ENCODE data around the gene ZNF264. TPM values are rescaled to one million over a fixed set of nuclear protein-coding genes. Genes with fewer than 3 reads are reported as not detected.
A peak's percentile ranks its signal among the peaks of the same experiment; 100 is the strongest.
"Not testable (repeated sequence)": the region's sequence is repeated elsewhere in the genome, so short reads cannot be mapped to it uniquely, and the experiment has no call there.

ZNF264 gene
- total RNA-seq (ENCODE audit: insufficient read depth, low replicate concordance) = 33.2 TPM

DNA sequence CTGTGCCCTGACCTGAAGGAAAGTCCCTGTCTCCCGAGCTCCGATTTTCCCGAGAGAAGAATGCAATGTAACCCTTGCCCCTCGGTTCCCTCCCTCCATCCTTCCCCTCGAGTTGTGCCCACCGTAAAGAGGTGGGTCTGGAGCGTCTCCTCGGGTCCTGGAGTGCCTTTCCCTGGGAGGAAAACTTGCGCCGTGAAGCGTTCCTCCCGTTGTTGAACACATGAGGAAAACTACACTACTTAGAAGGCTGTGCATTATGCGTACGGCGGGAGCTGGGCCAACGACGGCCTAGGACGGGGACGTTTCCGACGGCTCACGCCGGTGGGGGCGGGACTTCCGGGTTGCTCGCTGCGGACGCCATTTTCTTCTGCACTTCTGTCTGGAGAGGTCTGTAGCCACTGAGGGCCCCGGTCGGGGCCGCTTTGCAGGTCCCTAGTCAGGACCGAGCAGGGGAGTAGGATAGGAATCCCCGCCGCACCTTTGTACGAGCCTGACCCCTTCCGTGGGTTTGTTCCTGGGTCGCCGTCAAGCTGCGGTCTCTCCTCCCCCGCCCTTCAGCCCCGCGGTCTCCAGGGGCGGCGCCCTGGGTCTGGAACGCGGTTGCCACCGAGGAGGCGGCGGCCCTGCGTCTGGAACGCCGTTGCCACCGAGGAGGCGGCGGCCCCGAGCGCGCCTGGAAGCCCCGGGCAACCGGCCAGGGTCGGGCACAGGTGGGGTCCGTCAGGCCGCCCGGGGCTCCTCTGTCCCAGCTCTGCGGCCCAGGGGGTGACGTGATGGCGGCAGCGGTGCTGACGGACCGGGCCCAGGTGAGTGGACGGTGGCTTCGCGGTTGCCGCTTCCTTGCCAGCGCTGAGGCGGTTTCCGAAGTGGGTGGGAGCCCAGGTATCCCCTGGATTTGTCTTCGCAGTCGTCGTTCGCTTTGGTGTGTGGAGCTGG is at the start of gene ZNF264:
Gene ZNF264 (plus strand): TSS at position 360 of the 936 bp plus-strand sequence. CDS start 414 bp downstream, at position 774.
- DNase-seq (ENCODE audit: low spot score) = peak; percentile 93

DNA sequence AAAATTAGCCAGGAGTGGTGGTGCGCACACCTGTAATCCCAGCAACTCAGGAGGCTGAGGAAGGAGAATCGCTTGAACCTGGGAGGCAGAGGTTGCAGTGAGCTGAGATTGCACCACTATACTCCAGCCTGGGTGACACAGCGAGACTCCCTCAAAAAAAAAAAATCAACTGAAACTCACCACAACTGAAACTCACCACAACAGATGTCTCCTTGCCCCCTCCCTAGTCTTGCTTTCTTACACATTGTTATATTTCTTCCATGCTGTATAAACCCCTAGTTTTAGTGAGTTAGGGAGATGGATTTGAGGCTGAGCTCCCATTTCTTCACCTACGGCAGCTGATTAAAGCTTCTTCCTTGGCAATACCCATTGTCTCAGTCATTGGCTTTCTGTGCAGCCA is 49.6 kb upstream of the ZNF264 start:
- no peak for DNase-seq (ENCODE audit: low spot score)

DNA sequence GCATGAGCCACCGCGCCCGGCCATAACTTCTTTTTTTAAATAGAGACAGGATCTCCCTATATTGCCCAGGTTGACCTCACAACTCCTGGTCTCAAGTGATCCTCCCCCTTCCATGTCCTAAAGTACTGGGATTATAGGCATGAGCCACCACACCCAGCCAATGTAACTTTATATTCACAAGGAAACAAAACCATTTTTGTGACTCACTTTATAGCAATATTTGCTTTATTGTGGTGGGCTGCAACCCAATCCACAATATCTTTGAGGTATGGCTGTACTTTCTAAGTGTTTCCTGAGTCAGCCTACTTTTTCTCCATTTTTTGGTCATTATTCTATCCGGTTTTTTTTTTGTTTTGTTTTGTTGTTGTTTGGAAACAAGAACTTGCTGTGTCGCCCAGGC is 38.4 kb upstream of the ZNF264 start:
- no peak for DNase-seq (ENCODE audit: low spot score)

DNA sequence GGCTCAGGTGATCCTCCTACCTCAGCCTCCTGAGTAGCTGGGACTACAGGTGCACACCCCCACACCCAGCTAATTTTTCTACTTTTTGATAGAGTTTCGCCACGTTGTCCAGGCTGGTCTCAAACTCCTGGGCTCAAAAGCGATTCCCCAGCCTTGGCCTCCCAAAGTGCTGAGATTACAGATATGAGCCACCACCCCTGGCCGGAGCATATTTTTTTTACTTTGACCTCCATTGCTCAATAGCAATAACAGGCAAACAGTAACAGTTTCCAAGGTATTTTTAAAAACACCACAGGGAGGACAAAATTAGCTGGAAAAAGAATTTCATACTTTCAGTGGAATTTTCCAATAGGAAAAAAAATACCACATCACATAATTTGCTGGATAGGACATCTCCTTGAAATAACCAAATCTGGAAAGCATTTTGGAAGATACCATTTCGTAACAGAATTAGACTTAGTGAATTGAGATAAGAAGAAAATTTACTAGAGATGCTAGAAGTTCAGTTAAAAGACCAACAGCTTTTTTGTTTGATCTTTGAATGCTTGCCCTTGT is 29.2 kb upstream of the ZNF264 start:
- DNase-seq (ENCODE audit: low spot score) = peak; percentile 13

DNA sequence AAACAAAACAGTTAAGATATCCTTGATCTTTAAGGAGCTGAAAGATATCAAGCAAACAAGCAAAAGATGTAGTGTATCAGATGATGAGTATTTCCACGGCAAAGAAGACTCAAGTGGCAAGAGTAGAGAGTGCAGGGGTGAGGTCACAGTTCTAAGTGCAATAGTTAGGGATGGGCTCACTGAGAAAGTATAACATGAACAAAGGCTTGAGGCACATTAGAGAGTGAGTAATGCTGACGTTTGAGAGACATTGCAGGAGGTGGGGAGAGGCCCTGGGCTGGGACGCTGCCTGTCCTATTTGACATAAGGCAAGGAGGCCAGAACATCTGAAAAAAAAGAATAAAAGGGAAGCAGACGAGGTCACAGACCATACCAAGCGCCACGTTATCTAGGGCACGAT is 25.5 kb upstream of the ZNF264 start:
- DNase-seq (ENCODE audit: low spot score) = no peak

DNA sequence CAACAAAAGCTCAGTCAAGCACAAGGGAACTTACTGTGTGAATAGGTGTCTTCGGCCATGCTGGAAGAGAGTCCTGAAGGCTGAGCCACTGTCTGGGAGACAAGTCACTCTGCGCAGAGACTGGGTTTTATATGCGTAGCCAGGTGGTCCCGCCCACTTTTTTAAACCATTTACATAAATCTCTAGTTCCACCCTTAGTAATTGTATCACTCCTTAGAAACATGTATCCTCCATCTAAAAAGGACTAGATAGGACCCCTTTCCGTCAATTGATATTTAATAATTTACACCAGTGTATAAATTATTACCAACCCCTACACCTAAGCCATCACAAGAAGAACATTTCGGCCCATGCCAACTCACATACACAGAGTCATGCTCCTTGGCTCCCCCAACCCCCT is 23.9 kb upstream of the ZNF264 start, which contains the start of gene DUXA:
Gene DUXA (minus strand): TSS at position 101 of the 400 bp plus-strand sequence. CDS start 42 bp downstream, at position 59.
- DNase-seq (ENCODE audit: low spot score) = no peak

DNA sequence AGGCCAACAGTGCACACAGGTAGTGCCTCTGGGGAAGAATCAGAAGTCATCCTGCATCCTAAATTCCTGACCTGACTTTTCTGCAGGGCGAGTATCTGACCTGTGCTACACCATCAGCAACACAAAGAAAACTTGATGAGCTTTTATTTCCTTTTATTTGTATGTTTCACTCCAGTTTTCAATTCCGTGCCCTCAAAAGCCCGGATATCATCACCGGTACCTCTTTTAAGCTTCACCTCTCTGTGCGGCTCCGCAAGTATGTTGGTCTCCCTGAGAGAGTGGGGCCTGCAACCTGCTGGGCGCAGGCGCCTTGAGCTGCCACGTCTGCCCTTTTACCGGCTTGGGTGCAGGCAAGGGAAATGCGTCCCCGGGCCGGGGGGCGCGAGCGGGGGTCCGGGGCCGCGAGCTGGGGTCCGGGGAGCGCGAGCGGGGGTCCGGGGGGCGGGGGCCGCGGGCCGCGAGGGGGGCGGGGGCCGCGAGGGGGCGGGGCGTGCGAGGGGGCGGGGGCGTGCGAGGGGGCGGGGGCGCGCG is 19.7 kb upstream of the ZNF264 start:
- DNase-seq (ENCODE audit: low spot score) = peak; percentile 70

DNA sequence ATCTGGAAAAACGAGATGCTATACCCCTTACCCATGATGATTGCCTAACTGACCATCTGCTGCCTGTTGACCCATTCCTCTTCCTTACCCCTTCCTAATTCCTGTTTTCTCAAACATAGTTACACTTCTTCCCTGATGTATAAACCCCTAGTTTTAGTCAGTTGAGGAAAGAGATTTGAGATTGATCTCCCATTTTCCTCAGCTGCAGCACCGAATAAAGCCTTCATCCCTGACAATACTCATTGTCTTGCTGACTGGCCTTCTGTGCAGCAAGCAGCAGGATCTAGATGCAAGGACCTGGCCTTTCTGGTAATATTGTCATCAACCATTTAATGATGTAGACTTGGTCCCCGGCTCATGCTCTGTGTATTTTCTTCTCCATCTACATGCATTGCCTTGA is 999 bp upstream of the ZNF264 start:
- no peak for DNase-seq (ENCODE audit: low spot score)

DNA sequence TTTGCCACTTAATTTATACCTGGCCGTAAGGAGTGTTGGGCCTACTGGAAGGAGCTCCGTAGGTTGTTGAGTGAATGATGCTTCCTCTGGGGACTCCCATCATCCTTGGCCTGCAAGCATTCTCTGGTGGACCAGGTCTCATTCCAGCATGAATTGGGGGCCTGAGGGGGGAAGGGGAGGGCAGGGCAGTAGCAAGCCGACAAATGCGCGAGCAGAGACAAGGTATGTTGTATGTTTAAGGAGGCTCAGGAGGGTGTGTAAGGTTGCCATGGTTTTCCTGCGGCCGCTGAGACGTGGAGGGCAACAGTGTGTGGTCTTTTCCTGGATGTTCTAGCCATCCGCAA is 749 bp downstream of the ZNF264 start:
- peak; percentile 2 for DNase-seq (ENCODE audit: low spot score)

DNA sequence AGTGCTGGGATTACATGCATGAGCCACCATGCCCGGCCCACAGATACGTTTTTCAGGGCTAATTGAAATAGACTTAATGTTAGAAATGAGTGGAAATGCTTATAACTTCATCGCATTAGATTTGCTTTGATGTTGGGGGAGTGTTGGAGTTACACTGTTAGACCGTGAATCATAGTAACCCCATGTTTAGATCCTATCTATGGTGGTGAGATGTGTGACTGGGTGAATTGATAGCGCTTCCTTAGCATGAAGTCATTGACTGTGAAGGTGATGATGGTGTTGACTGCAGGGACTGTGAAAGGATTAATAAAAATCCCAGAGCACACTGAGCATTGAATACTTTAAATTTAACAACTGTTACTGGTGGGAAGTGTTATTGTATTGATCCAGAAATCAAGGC is 1.7 kb downstream of the ZNF264 start:
- DNase-seq (ENCODE audit: low spot score) = no peak

DNA sequence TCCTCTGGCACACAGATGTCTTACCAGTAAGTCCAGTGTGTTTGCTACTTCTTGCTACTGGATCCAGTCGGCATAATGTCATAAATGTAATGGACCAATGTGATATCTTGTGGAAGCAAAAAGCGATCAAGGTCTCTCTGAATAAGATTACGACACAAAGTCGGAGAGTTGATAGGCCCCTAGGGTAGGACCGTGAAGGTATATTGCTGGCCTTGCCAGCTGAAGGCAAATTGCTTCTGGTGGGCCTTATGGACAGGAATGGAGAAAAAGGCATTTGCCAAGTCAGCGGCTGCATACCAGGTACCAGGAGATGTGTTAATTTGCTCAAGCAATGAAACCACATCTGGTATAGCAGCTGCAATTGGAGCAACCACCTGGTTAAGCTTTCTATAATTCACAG is 6.6 kb downstream of the ZNF264 start:
- not testable (repeated sequence) for DNase-seq (ENCODE audit: low spot score)

DNA sequence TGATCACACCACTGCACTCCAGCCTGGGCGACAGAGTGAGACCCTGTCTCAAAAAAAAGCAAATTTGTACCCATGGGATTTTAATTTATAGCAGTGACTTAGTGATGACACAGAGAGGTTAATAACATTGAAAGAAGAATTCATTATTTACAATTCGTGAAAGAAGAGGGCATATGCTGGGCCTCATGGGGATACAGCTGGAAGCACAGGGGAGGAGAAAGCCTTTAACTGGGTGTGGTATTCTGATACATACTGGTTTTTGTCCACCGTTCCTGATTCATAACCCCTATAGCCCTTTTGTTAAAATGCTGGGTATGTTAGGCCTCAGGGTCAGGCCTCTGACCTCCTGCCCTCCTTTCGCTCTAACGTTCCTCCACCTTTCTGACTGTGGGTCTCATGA is 10.9 kb downstream of the ZNF264 start:
- no peak for DNase-seq (ENCODE audit: low spot score)

DNA sequence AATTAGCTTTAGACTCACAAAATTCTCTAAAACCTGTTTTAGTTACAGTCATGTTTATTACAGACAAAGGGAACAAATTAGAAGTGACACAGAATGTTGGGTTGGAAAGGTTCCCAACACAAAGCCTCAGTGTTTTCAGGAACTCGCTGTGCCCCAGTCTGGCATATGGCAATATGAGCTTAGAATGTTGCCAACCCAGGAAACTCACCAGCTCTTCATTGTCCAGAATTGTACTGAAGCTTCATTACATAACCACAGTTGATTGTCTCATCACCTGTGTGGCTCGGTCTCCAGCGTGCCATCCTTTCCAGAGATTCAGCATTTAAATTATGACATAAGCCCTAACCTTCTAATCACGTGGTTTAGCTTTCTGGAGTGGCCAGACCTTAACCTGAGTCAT is 19.1 kb downstream of the ZNF264 start:
- DNase-seq (ENCODE audit: low spot score) = no peak

DNA sequence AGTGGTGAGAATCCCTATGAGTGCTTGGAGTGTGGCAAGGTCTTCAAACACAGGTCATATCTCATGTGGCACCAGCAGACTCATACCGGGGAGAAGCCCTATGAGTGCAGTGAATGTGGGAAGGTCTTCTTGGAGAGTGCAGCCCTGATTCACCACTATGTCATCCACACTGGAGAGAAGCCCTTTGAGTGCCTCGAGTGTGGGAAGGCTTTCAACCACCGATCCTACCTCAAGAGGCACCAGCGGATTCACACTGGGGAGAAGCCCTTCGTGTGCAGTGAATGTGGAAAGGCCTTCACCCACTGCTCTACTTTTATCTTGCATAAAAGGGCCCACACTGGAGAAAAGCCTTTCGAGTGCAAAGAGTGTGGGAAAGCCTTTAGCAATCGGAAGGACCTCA is 20.8 kb downstream of the ZNF264 start:
- no peak for DNase-seq (ENCODE audit: low spot score)

DNA sequence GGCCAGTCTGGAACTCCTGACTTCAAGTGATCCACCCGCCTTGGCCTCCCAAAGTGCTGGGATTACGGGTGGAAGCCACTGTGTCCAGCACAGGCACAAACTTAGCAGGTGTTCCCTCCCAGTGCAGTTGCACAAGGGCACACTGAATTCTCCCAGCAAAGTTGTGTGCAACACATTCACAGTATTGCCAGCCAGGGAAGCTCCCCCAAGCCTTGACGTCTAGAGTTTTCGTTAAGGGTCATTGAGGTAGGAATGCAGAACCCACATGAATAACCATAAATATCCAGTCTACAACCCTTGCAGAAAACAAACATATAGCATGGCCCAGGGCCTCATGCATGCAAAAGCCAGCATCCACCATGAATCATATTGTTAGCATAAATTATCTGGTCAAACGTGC is 36.2 kb downstream of the ZNF264 start:
- no peak for DNase-seq (ENCODE audit: low spot score)

DNA sequence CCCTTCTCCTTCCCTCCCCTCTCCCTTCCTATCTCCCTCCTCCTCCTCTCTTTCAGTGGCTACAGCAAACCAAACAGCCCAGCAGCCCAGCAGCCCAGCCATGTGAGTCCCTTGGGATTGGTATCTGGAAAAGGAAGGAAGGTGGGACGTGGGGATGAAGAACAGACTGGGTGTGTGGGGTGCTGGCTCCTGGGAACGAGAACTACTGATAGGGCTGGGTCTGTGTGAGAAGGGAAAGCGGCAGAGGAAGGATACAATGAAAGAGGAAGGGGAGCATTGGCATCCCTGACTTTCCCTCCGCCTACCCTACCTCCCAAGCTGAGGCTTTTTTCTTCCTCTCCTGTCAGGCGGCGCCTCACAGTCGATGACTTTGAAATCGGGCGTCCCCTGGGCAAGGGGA is 40.4 kb downstream of the ZNF264 start:
- no peak for DNase-seq (ENCODE audit: low spot score)

DNA sequence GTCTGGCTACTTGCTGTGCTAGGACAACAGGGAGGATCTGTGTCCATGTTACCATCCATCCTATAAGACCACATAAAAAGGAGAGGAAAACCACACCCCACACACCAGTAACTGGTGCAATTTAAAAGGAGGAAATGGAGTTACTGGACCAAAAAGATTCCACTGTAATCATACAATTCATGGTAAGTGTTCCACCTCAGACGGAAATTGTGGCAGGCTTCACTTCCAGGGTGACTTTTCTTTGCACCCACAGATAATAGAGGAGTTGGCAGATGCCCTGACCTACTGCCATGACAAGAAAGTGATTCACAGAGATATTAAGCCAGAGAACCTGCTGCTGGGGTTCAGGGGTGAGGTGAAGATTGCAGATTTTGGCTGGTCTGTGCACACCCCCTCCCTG is 41.9 kb downstream of the ZNF264 start:
- DNase-seq (ENCODE audit: low spot score) = no peak

DNA sequence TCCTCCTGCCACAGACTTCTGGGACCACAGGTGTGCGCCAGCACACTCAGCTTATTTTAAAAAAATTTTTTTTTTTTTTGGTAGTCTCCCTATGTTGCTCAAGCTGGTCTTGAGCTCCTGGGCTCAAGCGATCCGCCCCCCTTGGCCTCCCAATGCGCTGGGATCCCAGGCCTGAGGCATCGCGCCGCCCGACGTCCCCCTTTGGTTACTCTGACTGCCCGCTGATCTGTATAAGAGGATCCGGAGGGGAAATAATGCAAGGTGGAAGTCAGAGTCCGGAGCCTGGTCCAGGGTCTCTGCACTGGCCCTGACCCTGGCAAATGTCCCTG is 48.6 kb downstream of the ZNF264 start:
- DNase-seq (ENCODE audit: low spot score) = no peak

DNA sequence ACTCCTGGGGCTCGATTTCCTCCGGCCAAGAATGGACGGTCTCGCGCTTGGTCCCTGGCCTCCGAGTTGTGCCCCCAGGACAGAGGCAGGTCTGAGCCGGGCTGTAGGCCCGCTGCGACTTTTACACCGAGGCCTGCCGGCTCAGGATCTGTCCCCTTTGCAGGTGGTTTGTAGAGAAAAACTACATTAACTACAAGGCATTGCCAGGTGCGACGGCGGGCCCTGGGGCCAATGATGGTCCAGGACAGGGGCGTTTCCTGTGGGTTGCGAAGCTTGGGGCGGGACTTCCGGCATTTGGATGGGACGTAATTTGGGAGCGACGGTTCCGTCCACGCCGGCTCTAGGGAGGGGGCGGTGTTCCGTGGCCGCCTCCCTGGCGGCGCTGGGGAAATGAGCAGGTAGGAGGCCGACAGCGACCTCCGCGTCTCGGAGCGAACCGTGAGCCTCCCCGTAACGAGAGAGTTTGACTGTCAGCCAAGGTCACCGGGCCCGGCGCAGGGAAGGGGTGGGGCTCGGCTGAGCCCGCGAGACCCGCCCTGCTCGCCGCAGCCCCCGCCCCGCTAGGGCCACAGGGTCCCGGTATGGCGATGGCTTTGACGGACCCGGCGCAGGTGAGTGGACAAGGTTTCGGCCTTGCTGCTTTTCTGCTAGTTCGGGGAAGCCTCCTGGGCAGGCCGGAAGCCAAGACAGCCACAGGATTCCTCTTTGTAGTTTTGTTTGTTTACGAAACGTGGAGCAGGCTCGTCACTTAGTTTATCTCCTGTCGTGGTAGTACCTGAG is 49.2 kb downstream of the ZNF264 start, which contains the start of gene ZNF805:
Gene ZNF805 (plus strand): TSS at position 322 of the 780 bp plus-strand sequence. CDS start 260 bp downstream, at position 582.
- peak; percentile 96 for DNase-seq (ENCODE audit: low spot score)

DNA sequence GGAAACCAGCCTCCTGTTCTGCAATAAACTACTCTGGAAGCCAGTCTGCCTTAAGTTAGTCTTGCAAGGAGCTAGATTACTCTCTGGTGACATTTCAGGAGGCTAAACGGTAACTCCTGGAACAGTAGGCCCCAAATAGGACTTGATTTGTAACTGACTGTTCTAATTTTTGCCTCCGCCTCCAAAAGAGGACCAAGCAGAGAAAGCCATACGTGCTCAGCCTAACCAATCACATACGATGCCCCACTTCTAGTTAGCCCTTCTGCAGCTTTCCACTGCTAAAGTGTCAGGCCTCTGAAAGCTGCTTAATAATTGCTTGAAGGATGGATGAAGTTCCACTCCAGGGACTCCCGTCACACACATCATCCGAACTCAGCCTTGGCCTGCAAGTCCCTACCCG is 49.9 kb downstream of the ZNF264 start:
- peak; percentile 14 for DNase-seq (ENCODE audit: low spot score)

DNA sequence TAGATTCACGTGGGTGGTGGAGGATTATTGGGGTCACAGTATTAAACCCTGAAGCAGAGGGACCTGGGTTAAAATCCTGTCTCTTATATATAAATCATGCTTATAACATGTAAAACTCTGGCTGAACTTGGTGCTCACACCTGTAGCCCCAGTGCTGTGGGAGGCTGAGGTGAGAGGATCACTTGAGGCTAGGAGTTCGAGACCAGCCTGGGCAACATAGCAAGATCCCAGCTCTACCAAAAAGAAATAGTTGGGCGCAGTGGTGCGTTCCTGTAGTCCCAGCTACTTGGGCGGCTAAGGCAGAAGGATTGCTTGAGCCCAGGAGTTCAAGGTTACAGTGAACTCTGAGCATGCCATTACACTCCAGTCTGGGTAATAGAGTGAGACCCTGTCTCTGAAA is 51.5 kb downstream of the ZNF264 start:
- DNase-seq (ENCODE audit: low spot score) = no peak

DNA sequence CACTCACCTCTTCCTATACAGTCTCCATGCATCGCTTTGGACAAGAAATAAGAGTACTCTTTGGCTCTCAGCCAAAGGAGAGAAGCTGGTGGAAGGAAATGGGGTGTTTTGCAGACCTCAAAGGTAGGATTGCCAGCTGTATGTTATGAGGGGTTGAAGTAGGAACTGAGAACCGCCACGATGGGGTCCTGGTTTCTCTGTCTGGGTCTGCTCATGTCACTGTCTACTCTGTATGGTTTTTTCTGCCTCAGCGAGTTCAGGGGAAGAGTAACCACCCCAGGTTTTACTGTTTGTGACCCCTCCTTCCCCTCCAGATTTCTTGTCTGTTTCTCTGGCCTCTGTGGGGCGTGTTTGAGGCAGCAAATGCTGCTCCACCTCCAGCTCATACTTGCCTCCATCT is 53.2 kb downstream of the ZNF264 start:
- DNase-seq (ENCODE audit: low spot score) = no peak

Measured in umbilical cord (tissue), 2 donors.